K562 (cell line): Measurements from ENCODE around the gene NPDC1. TPM values are rescaled to one million over a fixed set of nuclear protein-coding genes. Genes with fewer than 3 reads are reported as not detected.
A peak's percentile ranks its signal among the peaks of the same experiment; 100 is the strongest.

Experiments used
- ATAC-seq: fragments of 200-7000 bp; cut with Tn5 transposase; 3 replicates; pipeline ENCODE4 v1.9.1; 2020; ENCODE audit warnings: moderate library complexity
- BruUV-seq: library from RNA; stranded (reverse); fragments of 400-500 nt; replicated peaks from 2 replicates; lab custom pipeline; 2021; lab: Mats Ljungman, UMichigan
- CTCF ChIA-PET: fragments of 300-600 bp; formaldehyde crosslinking; extraction: SDS; loops from one replicate; lab custom pipeline; 2021; ENCODE audit warnings: low intra/inter-chr PET ratio; lab: Yijun Ruan, JAX
- POLR2A ChIA-PET: fragments of 300-600, 350-650 bp; sonication (Branson Sonifier 250); formaldehyde crosslinking; extraction: SDS; loops from one replicate; lab custom pipeline; 2021; ENCODE audit warnings: antibody characterized with exemption, inconsistent platforms; lab: Yijun Ruan, JAX
- DNase-seq, 4 experiments: peaks; one replicate each; pipeline versions ENCODE4 v3.0.0 to v3.0.0-alpha.2; 2011 to 2018; ENCODE audit warnings: low spot score in 3 of 4, mixed read lengths in 3 of 4; ENCODE audit errors: extremely low read depth in 1 of 4
- FAIRE-seq: peaks from 2 replicates; lab custom pipeline; 2011; peaks lifted over from hg19 to GRCh38; lab: Jason Lieb, UNC
- H2AFZ ChIP-seq: 2 replicates; pipeline ENCODE4 v1.6.0; 2011; ENCODE audit warnings: low read depth, low read length, control low read depth, inconsistent platforms
- H3K27ac ChIP-seq: fragments of 200-600 bp; 3 replicates; pipeline ENCODE4 v1.8.0; 2011; ENCODE audit warnings: low read depth, mild to moderate bottlenecking, control low read depth, inconsistent platforms, low read length, moderate library complexity, mixed read lengths; ENCODE audit errors: extremely low read depth
- H3K27me3 ChIP-seq, 2 experiments: fragments of 300-600 bp in 1 of 2; 2 replicates in 1 of 2; 3 replicates in 1 of 2; pipeline versions ENCODE4 v1.6.0 to v1.8.0; 2011; ENCODE audit warnings: inconsistent platforms in 2 of 2, low read length in 2 of 2, mild to moderate bottlenecking in 1 of 2, mixed read lengths in 1 of 2, moderate library complexity in 1 of 2; ENCODE audit not compliant: control insufficient read depth in 2 of 2, insufficient read depth in 2 of 2
- H3K36me3 ChIP-seq: fragments of 300-600 bp; 3 replicates; pipeline ENCODE4 v1.8.0; 2011; ENCODE audit warnings: mild to moderate bottlenecking, low read length, inconsistent platforms; ENCODE audit not compliant: control insufficient read depth, insufficient read depth
- H3K4me1 ChIP-seq, 2 experiments: fragments of 200-600 bp in 1 of 2; replicated peaks in 1 of 2; 2 replicates in 1 of 2; 3 replicates in 1 of 2; pipeline versions ENCODE4 v1.5.1 to v1.8.0; 2011; ENCODE audit warnings: inconsistent platforms in 2 of 2, low read length in 2 of 2, mild to moderate bottlenecking in 1 of 2, mixed read lengths in 1 of 2, moderate library complexity in 1 of 2; ENCODE audit not compliant: control insufficient read depth in 2 of 2, insufficient read depth in 2 of 2
- H3K4me2 ChIP-seq: 2 replicates; pipeline ENCODE4 v1.6.1; 2011; ENCODE audit warnings: low read length, control low read depth, inconsistent platforms, mixed read lengths; ENCODE audit not compliant: insufficient read depth
- H3K4me3 ChIP-seq: fragments of 200-600 bp; sonication (generic), shearing (Covaris generic); 2 replicates; pipeline ENCODE4 v1.5.1; 2016; ENCODE audit warnings: control low read depth, inconsistent platforms
- H3K79me2 ChIP-seq: fragments of 200-600 bp; 3 replicates; pipeline ENCODE4 v1.8.0; 2011; ENCODE audit warnings: low read length, inconsistent platforms; ENCODE audit not compliant: control insufficient read depth, insufficient read depth
- H3K9ac ChIP-seq, 2 experiments: 2 replicates each; pipeline versions ENCODE4 v1.6.0 to v1.6.1; 2011; ENCODE audit warnings: low read depth in 2 of 2, low read length in 2 of 2, control low read depth in 1 of 2, inconsistent platforms in 1 of 2, mild to moderate bottlenecking in 1 of 2, mixed read lengths in 1 of 2; ENCODE audit not compliant: insufficient read depth in 1 of 2
- H3K9me1 ChIP-seq: one replicate; pipeline ENCODE4 v1.6.0; 2011; ENCODE audit warnings: inconsistent platforms, mild to moderate bottlenecking, low read length, moderate library complexity; ENCODE audit not compliant: control insufficient read depth, insufficient read depth
- H3K9me3 ChIP-seq: replicated peaks from 2 replicates; pipeline ENCODE4 v1.5.1; 2011; ENCODE audit warnings: low read depth, low read length, inconsistent platforms; ENCODE audit not compliant: control insufficient read depth, insufficient read depth
- H4K20me1 ChIP-seq: replicated peaks from 2 replicates; pipeline ENCODE4 v1.6.1; 2011; ENCODE audit warnings: low read length, inconsistent platforms, mixed read lengths; ENCODE audit not compliant: control insufficient read depth, insufficient read depth
- CREM ChIP-seq: IDR thresholded peaks from 2 replicates; pipeline ENCODE4 v1.6.1; 2014; ENCODE audit warnings: antibody characterized with exemption, low read depth
- ESRRB ChIP-seq: fragments of 250-450 bp; sonication (Bioruptor Pico); IDR thresholded peaks from 2 replicates; pipeline ENCODE4 v1.5.0; 2020; ENCODE audit warnings: mild to moderate bottlenecking, moderate library complexity, borderline replicate concordance
- MGA ChIP-seq: fragments of 450-650 bp; IDR thresholded peaks from 2 replicates; pipeline ENCODE4 v1.6.1; 2016; ENCODE audit warnings: mild to moderate bottlenecking, moderate library complexity
- PCBP1 ChIP-seq: fragments of 200-400 bp; formaldehyde crosslinking; IDR thresholded peaks from 2 replicates; pipeline ENCODE4 v1.6.1; 2018; ENCODE audit warnings: mild to moderate bottlenecking, low read depth, low read length; ENCODE audit not compliant: poor library complexity, severe bottlenecking
- TFAP4 ChIP-seq: sonication (generic); formaldehyde crosslinking; IDR thresholded peaks from 2 replicates; pipeline ENCODE4 v1.8.0; 2022; ENCODE audit warnings: missing genetic modification reagents, mild to moderate bottlenecking, moderate library complexity, borderline replicate concordance
- WGBS: fragments of 100-300 bp; shearing (Covaris generic); methylation state at CpG from one replicate; pipeline ENCODE4 v1.1.6; 2016; ENCODE audit warnings: low coverage, mixed read lengths; ENCODE audit not compliant: insufficient coverage; ENCODE audit errors: missing lambda C conversion rate; 5-methylcytosine and 5-hydroxymethylcytosine counted together
- in situ Hi-C: fragments of 300-500 bp; cut with MboI; formaldehyde crosslinking; loops from 4 replicates; pipeline ENCODE4 v1.15.0; 2018; ENCODE audit warnings: inconsistent platforms, mixed read lengths
- intact Hi-C: fragments of 100-400 bp; cut with micrococcal nuclease; formaldehyde crosslinking; loops from 2 replicates; pipeline ENCODE4 v1.14.2; 2022
- polyA plus RNA-seq, 8 experiments: library from polyadenylated mRNA; depleted of rRNA in 4 of 8; stranded (reverse) in 5 of 8; unstranded in 3 of 8; fragments of >200 nt; fragmentation: Nextera tagmentation in 2 of 8; fragmentation: Illumina TruSeq in 1 of 8; extraction: Ambion mirVana in 2 of 8; extraction: Trizol in 1 of 8; gene quantifications; 2 replicates each; pipeline versions ENCODE4 v1.2.1 to v1.2.3, GENCODE V29; 2011 to 2014; ENCODE audit warnings: inconsistent platforms in 1 of 8, missing spikeins in 1 of 8
- total RNA-seq, 7 experiments: library from RNA; depleted of rRNA in 6 of 7; stranded (reverse); fragments of >200 nt in 6 of 7; fragmentation: Illumina TruSeq in 2 of 7; extraction: Trizol in 2 of 7; gene quantifications; 2 replicates each; pipeline versions ENCODE4 v1.2.1 to v1.2.3, GENCODE V29; 2011 to 2021; ENCODE audit warnings: low replicate concordance in 1 of 7

NPDC1 gene
- total and polyA plus RNA-seq, 9 of the 15 experiments (the other 6 are each of a cell fraction or from before 2014, with no cell fraction given), result 0.06 to 2.1 (median 0.53) TPM; not detected in 3

GRCh38 chr9:137048655-137049543 lies 2.9 kb upstream of the NPDC1 start:
- WGBS, result 9% methylated on average over 44 of the region's 72 CpGs
- ATAC-seq (peak; percentile 78), DNase-seq (peak; percentile 67 to 92 (median 89)), FAIRE-seq (peak; percentile 6)
- Histone ChIP-seq H3K4me2 (peak overlapping the region; percentile 25; the same call in 1 of the 2 replicates), H3K27me3 (peaks cover 7 to 33% of the 10 kb centered on the region in 2 experiments; a peak in 4 of 5 replicates), H3K4me1 (peaks cover 2 to 76% of the 10 kb centered on the region in 2 experiments; a peak in 3 of 5 replicates), H4K20me1 (peaks cover 37% of the 10 kb centered on the region), H2AFZ (0 out of 2 replicates have a peak overlapping the region, but pooled peaks have one; percentile 4), H3K4me3 (no peak overlapping the region), H3K27ac (no peak overlapping the region), H3K36me3 (no peaks in the 10 kb centered on the region), H3K9ac (peak overlapping the region in 1 of 2 experiments; percentile 43; a peak in 1 of 4 replicates), H3K9me3 (no peaks in the 10 kb centered on the region), H3K79me2 (no peaks in the 10 kb centered on the region), H3K9me1 (peaks cover 2% of the 10 kb centered on the region)
- ChIA-PET POLR2A (interaction anchor here (0.6 to 1.8 kb wide), 7 partner anchors 12 to 584 kb away, joined by 3 to 4 read pairs (median 3); no protein-coding TSS in a partner anchor), CTCF (interaction anchor here (0.6 to 1.6 kb wide), 3 partner anchors 139 to 188 kb away, joined by 3 to 5 read pairs (median 4); partner anchors contain the start of genes ANAPC2 and SSNA1)
- intact Hi-C loops (no loop called here), in situ Hi-C loops (no loop called here)
- no TSS peak for BruUV-seq
- TF ChIP-seq CREM (0 out of 2 replicates have a peak, but pooled peaks have one; percentile 11), ESRRB (no peak), TFAP4 (peak; percentile 65), PCBP1 (peak; percentile 94), MGA (peak; percentile 61; the same call in 1 of the 2 replicates)
